Stimulated activated CD8-positive, alpha-beta memory T cell treated with anti-CD3 and anti-CD28 coated beads, Interleukin-4, amount 100 ng/mL, for 24 hours (primary cell): ENCODE results near the gene HCFC1R1.

Experiments used
- DNase-seq: peaks from one replicate; pipeline ENCODE4 v3.0.0-alpha.2; 2020; ENCODE audit warnings: low read depth

Gene HCFC1R1

GRCh38 chr16:3035972-3036725, 12.4 kb upstream of the HCFC1R1 start:
- no peak for DNase-seq

GRCh38 chr16:3035289-3035971, 11.7 kb upstream of the HCFC1R1 start:
- DNase-seq = no peak

GRCh38 chr16:3032624-3033023, 8.9 kb upstream of the HCFC1R1 start:
- no peak for DNase-seq

GRCh38 chr16:3030222-3031212, 6.8 kb upstream of the HCFC1R1 start:
- DNase-seq = no peak

GRCh38 chr16:3029491-3030221, 5.9 kb upstream of the HCFC1R1 start:
- no peak for DNase-seq

- DNase-seq = no peak
Measured at GRCh38 chr16:3028716-3029319, 5.1 kb upstream of the HCFC1R1 start.

GRCh38 chr16:3027983-3028715, 4.4 kb upstream of the HCFC1R1 start:
- DNase-seq = peak; percentile 79

- DNase-seq = no peak
Measured at GRCh38 chr16:3027489-3027795, 3.7 kb upstream of the HCFC1R1 start.

- no peak for DNase-seq
Measured at GRCh38 chr16:3026609-3027488, 3.1 kb upstream of the HCFC1R1 start.

GRCh38 chr16:3026003-3026378, 2.2 kb upstream of the HCFC1R1 start:
- no peak for DNase-seq

- no peak for DNase-seq
Measured at GRCh38 chr16:3025032-3026002, 1.6 kb upstream of the HCFC1R1 start.

- DNase-seq = no peak
Measured at GRCh38 chr16:3023415-3023668, 400 bp downstream of the HCFC1R1 start.

GRCh38 chr16:3022684-3023414, 893 bp downstream of the HCFC1R1 start:
- DNase-seq = no peak

- peak; percentile 88 for DNase-seq
Measured at GRCh38 chr16:3022208-3022683, 1.5 kb downstream of the HCFC1R1 start.

GRCh38 chr16:3021449-3022207, 2.1 kb downstream of the HCFC1R1 start:
- peak; percentile 77 for DNase-seq

GRCh38 chr16:3020604-3021448, 2.9 kb downstream of the HCFC1R1 start:
- DNase-seq = peak; percentile 50
